HG03095 (cell line): ENCODE measurements around the gene IRGM.
"Not testable (repeated sequence)": the region's sequence is repeated elsewhere in the genome, so short reads cannot be mapped to it uniquely, and the experiment has no call there.

Experiments used
- ATAC-seq: cut with Tn5 transposase; IDR thresholded peaks from one replicate; pipeline ENCODE4 v1.9.1; 2021; ENCODE audit warnings: moderate library complexity; ENCODE audit not compliant: unreplicated experiment

Gene IRGM

DNA sequence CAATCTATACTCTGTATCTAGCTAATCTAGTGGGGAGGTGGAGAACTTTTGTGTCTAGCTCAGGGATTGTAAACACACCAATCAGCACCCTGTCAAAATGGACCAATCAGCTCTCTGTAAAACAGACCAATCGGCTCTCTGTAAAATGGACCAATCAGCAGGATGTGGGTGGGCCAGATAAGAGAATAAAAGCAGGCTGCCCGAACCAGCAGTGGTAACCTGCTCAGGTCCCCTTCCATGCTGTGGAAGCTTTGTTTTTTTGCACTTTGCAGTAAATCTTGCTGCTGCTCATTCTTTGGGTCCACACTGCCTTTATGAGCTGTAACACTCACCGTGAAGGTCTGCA, at the start of gene IRGM:
TSS of gene IRGM (plus strand) at position 214 of the 346 bp plus-strand sequence. CDS start 1,603 bp downstream, outside the sequence.
- ATAC-seq: not testable (repeated sequence)

GRCh38 chr5:150797384-150797783, 48.9 kb upstream of the IRGM start:
- ATAC-seq: no peak

GRCh38 chr5:150801117-150801927, 45.0 kb upstream of the IRGM start:
- no peak for ATAC-seq

GRCh38 chr5:150804388-150804787, 41.9 kb upstream of the IRGM start:
- no peak for ATAC-seq

GRCh38 chr5:150809363-150809762, 37.0 kb upstream of the IRGM start:
- ATAC-seq: no peak

DNA sequence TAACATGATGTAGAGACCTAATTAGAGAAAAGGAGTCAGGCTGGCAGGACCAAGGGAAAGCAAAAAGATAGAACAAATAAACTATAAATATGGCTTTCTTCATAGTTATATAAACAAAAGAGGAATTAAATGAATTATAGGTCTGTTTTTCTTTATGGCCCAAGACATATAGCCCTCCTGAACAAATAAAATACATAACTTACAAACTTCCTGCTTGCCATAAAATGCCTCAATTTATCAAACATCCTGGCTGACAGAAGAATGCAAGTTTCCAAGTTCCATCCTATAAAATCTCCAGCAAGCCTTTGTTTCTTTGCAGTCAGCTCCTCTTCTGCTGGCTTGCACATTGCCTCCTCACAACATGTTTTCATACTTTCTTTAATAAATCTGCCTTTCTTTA, 31.3 kb upstream of the IRGM start:
- no peak for ATAC-seq

GRCh38 chr5:150816946-150817345, 29.4 kb upstream of the IRGM start:
- ATAC-seq: no peak

GRCh38 chr5:150829744-150830143, 16.6 kb upstream of the IRGM start:
- ATAC-seq: no peak

- not testable (repeated sequence) for ATAC-seq
Measured at GRCh38 chr5:150831821-150832220, 14.5 kb upstream of the IRGM start.

GRCh38 chr5:150836064-150836463, 10.3 kb upstream of the IRGM start:
- ATAC-seq: no peak

- ATAC-seq: no peak
Measured at GRCh38 chr5:150836703-150837102, 9.6 kb upstream of the IRGM start.

GRCh38 chr5:150845185-150845859, 999 bp upstream of the IRGM start:
- ATAC-seq: not testable (repeated sequence)

- ATAC-seq: peak; percentile 93
Measured at GRCh38 chr5:150846654-150847333, 473 bp downstream of the IRGM start.

- ATAC-seq: no peak
Measured at GRCh38 chr5:150847334-150847695, 994 bp downstream of the IRGM start.

- ATAC-seq: no peak
Measured at GRCh38 chr5:150848271-150848670, 1.9 kb downstream of the IRGM start.

- ATAC-seq: no peak
Measured at GRCh38 chr5:150851039-150851438, 4.7 kb downstream of the IRGM start.

- no peak for ATAC-seq
Measured at GRCh38 chr5:150853561-150853960, 7.2 kb downstream of the IRGM start.

GRCh38 chr5:150856700-150857099, 10.4 kb downstream of the IRGM start:
- not testable (repeated sequence) for ATAC-seq

GRCh38 chr5:150860246-150860821, 14.0 kb downstream of the IRGM start:
- no peak for ATAC-seq

DNA sequence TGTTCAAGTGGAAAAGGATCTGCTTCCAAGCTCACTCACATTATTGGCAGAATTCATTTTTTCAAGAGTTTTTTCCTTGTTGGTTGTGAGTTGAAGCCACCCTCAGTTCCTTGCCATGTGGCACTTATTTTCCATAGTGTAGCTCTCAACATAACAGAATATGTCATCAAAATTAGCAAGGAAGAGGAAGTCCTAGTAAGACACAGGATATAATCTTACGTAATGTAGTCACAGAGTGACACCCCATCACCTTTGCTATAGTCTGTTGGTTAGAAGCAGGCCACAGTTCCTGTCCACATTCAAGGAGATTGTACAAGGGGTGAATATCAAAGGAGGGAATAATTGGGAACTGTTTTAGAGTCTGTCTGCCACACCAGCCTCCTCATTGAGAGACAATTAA, 15.7 kb downstream of the IRGM start:
- no peak for ATAC-seq

DNA sequence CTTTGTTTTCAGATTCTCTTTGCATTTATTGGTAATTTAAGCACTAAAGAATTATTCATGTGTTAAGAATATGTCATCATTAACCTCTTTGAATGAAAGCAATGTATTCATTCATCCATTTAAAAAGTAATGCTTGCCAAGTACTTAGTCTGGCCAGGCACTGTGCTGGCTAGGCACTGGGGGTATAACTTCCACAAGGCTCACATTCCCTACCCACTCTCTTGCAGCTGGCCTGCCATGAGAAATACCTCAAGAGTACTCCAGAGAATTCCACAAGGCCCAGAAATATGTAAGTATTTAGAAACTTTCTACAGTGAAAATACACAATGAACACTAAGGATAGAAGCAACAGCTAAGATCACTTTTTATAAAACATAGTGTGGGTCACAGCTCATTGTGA, 33.0 kb downstream of the IRGM start:
- ATAC-seq: no peak
